GM23338 (cell line): Measurements from ENCODE around the gene GJA3.

Experiments
- CREB1 ChIP-seq: fragments of 250-450 bp; sonication (Bioruptor Pico); IDR thresholded peaks from 2 replicates; pipeline ENCODE4 v1.5.0; 2020; ENCODE audit warnings: low read depth, mild to moderate bottlenecking, moderate library complexity
- TF ChIP-seq, protein P1 (sequence below), 2 experiments: fragments of 200-600 bp in 1 of 2; sonication (generic) in 1 of 2; conservative IDR thresholded peaks; 2 replicates each; pipeline versions ENCODE4 v1.5.1 to v1.6.1; 2016 to 2017; ENCODE audit warnings: antibody characterized with exemption in 2 of 2, low read depth in 2 of 2, mild to moderate bottlenecking in 2 of 2, moderate library complexity in 1 of 2

DNA sequence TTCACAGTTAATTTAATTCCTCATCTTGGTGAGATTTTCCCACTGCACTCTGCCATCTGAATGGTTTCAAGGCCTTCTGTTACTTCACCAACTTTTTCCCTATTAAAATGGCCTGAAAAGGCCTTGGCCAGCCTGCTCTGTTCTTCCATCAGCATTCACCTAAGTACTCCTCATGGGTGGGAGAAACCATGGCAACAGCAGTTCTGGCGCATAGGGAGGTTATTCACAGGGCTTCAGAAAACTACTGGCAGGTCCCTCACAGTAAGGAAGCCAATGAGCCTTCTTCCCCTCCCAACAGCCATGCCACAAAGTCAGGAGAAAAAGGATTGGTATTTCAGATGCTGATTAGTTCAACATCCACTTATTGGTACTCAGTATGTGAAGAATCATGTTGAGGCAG lies 49.1 kb upstream of the GJA3 start:
- TF ChIP-seq, protein P1, sequence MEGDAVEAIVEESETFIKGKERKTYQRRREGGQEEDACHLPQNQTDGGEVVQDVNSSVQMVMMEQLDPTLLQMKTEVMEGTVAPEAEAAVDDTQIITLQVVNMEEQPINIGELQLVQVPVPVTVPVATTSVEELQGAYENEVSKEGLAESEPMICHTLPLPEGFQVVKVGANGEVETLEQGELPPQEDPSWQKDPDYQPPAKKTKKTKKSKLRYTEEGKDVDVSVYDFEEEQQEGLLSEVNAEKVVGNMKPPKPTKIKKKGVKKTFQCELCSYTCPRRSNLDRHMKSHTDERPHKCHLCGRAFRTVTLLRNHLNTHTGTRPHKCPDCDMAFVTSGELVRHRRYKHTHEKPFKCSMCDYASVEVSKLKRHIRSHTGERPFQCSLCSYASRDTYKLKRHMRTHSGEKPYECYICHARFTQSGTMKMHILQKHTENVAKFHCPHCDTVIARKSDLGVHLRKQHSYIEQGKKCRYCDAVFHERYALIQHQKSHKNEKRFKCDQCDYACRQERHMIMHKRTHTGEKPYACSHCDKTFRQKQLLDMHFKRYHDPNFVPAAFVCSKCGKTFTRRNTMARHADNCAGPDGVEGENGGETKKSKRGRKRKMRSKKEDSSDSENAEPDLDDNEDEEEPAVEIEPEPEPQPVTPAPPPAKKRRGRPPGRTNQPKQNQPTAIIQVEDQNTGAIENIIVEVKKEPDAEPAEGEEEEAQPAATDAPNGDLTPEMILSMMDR (conservative IDR thresholded peaks at IDR 0.05; ENCODE audit: low read depth in 2 of 2): no peak
- no peak for TF ChIP-seq CREB1
